Lower leg skin (tissue), 4 donors: ENCODE results near the gene ANKMY2. TPM values are rescaled to one million over a fixed set of nuclear protein-coding genes. Genes with fewer than 3 reads are reported as not detected.

Experiments
- DNase-seq, 2 donors: peaks; one replicate each; pipeline ENCODE4 v3.0.0-alpha.2; 2019; ENCODE audit warnings: low spot score in 2 of 2
- H3K4me3 ChIP-seq: fragments of 200-600 bp; sonication (generic); 2 replicates; pipeline ENCODE4 v1.5.1; 2017; ENCODE audit warnings: mild to moderate bottlenecking, low read depth; ENCODE audit not compliant: poor library complexity, severe bottlenecking
- CTCF ChIP-seq, 3 donors: fragments of 450-650 bp; IDR thresholded peaks; one replicate each; pipeline ENCODE4 v1.5.1; 2016; ENCODE audit warnings: antibody characterized with exemption in 3 of 3, mild to moderate bottlenecking in 3 of 3, moderate library complexity in 2 of 3
- POLR2A ChIP-seq, 2 donors: fragments of 450-650 bp; IDR thresholded peaks; one replicate each; pipeline ENCODE4 v1.6.1; 2016 to 2017; ENCODE audit warnings: antibody characterized with exemption in 2 of 2, mild to moderate bottlenecking in 1 of 2, moderate library complexity in 1 of 2
- WGBS, 2 donors: methylation state at CpG; one replicate each; pipeline ENCODE4 v1.1.5; 2018; 5-methylcytosine and 5-hydroxymethylcytosine counted together
- intact Hi-C: fragments of 100-400 bp; cut with DNase I; formaldehyde crosslinking; loops from one replicate; pipeline ENCODE4 v1.15.0; 2023; ENCODE audit warnings: low total_unique reads
- total RNA-seq, 4 donors: library from RNA; depleted of rRNA; stranded (reverse); fragments of >200 nt; gene quantifications; one replicate each; pipeline ENCODE4 v1.1.0, GENCODE V29; 2016

ANKMY2 gene
- total RNA-seq, 4 donors from 2014 or later: 5.5 to 14.5 (median 9.9) TPM

- TF ChIP-seq POLR2A (IDR thresholded peaks at IDR 0.05): no peak
- TF ChIP-seq CTCF (IDR thresholded peaks at IDR 0.05): no peak
- intact Hi-C loops: no loop called here
- no peak overlapping the region for H3K4me3 ChIP-seq
- WGBS, 2 donors: 66 to 69% methylated on average over 7 of the region's 7 CpGs
- DNase-seq: no peak
Observed at GRCh38 chr7:16638282-16639280, 7.0 kb downstream of the ANKMY2 start.

- no peak overlapping the region for H3K4me3 ChIP-seq
- no peak for DNase-seq
- TF ChIP-seq POLR2A (IDR thresholded peaks at IDR 0.05): no peak
- TF ChIP-seq CTCF (IDR thresholded peaks at IDR 0.05): no peak
- WGBS, 2 donors: 26 to 37% methylated on average over 5 of the region's 5 CpGs
- intact Hi-C loops: no loop called here
Observed at GRCh38 chr7:16637379-16637778, 8.2 kb downstream of the ANKMY2 start.

- DNase-seq: no peak
- no peak overlapping the region for H3K4me3 ChIP-seq
- intact Hi-C loops: no loop called here
- 55 to 72% methylated on average over 1 of the region's 1 CpG for WGBS, 2 donors
- no peak for TF ChIP-seq CTCF (IDR thresholded peaks at IDR 0.05)
- no peak for TF ChIP-seq POLR2A (IDR thresholded peaks at IDR 0.05)
Observed at GRCh38 chr7:16636555-16637101, 8.9 kb downstream of the ANKMY2 start.

- WGBS, 2 donors: 57 to 62% methylated on average over 4 of the region's 4 CpGs
- DNase-seq: peak; percentile 36 to 64
- TF ChIP-seq CTCF (IDR thresholded peaks at IDR 0.05): no peak
- no peak for TF ChIP-seq POLR2A (IDR thresholded peaks at IDR 0.05)
- intact Hi-C loops: no loop called here
- H3K4me3 ChIP-seq: no peak overlapping the region
Observed at GRCh38 chr7:16634271-16634738, 11.2 kb downstream of the ANKMY2 start.

GRCh38 chr7:16630654-16631053, 14.9 kb downstream of the ANKMY2 start:
- 67 to 96% methylated on average over 1 of the region's 1 CpG for WGBS, 2 donors
- H3K4me3 ChIP-seq: no peak overlapping the region
- TF ChIP-seq POLR2A (IDR thresholded peaks at IDR 0.05) (no peak), CTCF (IDR thresholded peaks at IDR 0.05) (no peak)
- intact Hi-C loops: no loop called here
- DNase-seq: no peak
